SK-N-SH (cell line): ENCODE data around the gene ASCL2. TPM values are rescaled to one million over a fixed set of nuclear protein-coding genes. Genes with fewer than 3 reads are reported as not detected.

ENCODE experiments used
- CTCF ChIA-PET: fragments of 300-600, 350-600 bp; formaldehyde crosslinking; extraction: SDS; loops from one replicate; lab custom pipeline; 2021; lab: Yijun Ruan, JAX
- POLR2A ChIA-PET: fragments of 350-600 bp; sonication (Branson Sonifier 250); formaldehyde crosslinking; extraction: SDS; loops from one replicate; lab custom pipeline; 2020; ENCODE audit warnings: antibody characterized with exemption, inconsistent platforms; lab: Yijun Ruan, JAX
- DNase-seq: peaks from one replicate; pipeline ENCODE4 v3.0.0; 2012
- H2AFZ ChIP-seq: fragments of 200-600 bp; sonication (generic); 2 replicates; pipeline ENCODE4 v1.8.1; 2016; ENCODE audit warnings: antibody characterized with exemption, mild to moderate bottlenecking, low read depth
- H3F3A ChIP-seq: fragments of 200-600 bp; sonication (generic); replicated peaks from 2 replicates; pipeline ENCODE3; 2016; ENCODE audit warnings: antibody characterized with exemption, mild to moderate bottlenecking; ENCODE audit not compliant: insufficient read depth
- H3K27ac ChIP-seq, 2 experiments: fragments of 200-500 bp in 1 of 2; fragments of 200-600 bp in 1 of 2; sonication (Bioruptor generic) in 1 of 2; sonication (generic), shearing (Covaris generic) in 1 of 2; 2 replicates each; pipeline versions ENCODE4 v1.5.1 to v1.6.1; 2014 to 2016; ENCODE audit warnings: low read depth in 2 of 2, inconsistent platforms in 1 of 2, low read length in 1 of 2, mild to moderate bottlenecking in 1 of 2, mixed read lengths in 1 of 2
- H3K27me3 ChIP-seq: fragments of 200-600 bp; sonication (generic), shearing (Covaris generic); 2 replicates; pipeline ENCODE4 v1.6.1; 2016; ENCODE audit warnings: mixed run types; ENCODE audit not compliant: insufficient read depth
- H3K36me3 ChIP-seq, 2 experiments: fragments of 200-500 bp in 1 of 2; fragments of 200-600 bp in 1 of 2; sonication (Bioruptor generic) in 1 of 2; sonication (generic) in 1 of 2; replicated peaks in 1 of 2; 2 replicates each; pipeline versions ENCODE3 to v1.5.1; 2014 to 2016; ENCODE audit warnings: low read length in 1 of 2, mild to moderate bottlenecking in 1 of 2; ENCODE audit not compliant: insufficient read depth in 2 of 2, control insufficient read depth in 1 of 2
- H3K4me1 ChIP-seq, 2 experiments: fragments of 200-500 bp in 1 of 2; fragments of 200-600 bp in 1 of 2; sonication (Bioruptor generic) in 1 of 2; sonication (generic), shearing (Covaris generic) in 1 of 2; 2 replicates each; pipeline versions ENCODE4 v1.5.1 to v1.6.1; 2014 to 2016; ENCODE audit warnings: low read depth in 1 of 2, low read length in 1 of 2, mixed run types in 1 of 2; ENCODE audit not compliant: insufficient read depth in 2 of 2, control insufficient read depth in 1 of 2
- H3K4me2 ChIP-seq: fragments of 200-600 bp; sonication (generic), shearing (Covaris generic); 2 replicates; pipeline ENCODE4 v1.6.1; 2017; ENCODE audit warnings: mixed run types
- H3K4me3 ChIP-seq, 2 experiments: fragments of 200-500 bp in 1 of 2; fragments of 200-600 bp in 1 of 2; sonication (Bioruptor generic) in 1 of 2; sonication (generic), shearing (Covaris generic) in 1 of 2; 2 replicates each; pipeline versions ENCODE4 v1.5.1 to v1.8.1; 2014 to 2016; ENCODE audit warnings: low read depth in 2 of 2, inconsistent platforms in 1 of 2, low read length in 1 of 2, mild to moderate bottlenecking in 1 of 2, mixed read lengths in 1 of 2, moderate library complexity in 1 of 2
- H3K79me2 ChIP-seq: fragments of 200-600 bp; sonication (generic); 2 replicates; pipeline ENCODE4 v1.8.1; 2017; ENCODE audit warnings: mild to moderate bottlenecking; ENCODE audit not compliant: insufficient read depth
- H3K9ac ChIP-seq: fragments of 200-600 bp; sonication (generic); 2 replicates; pipeline ENCODE4 v1.6.1; 2017; ENCODE audit warnings: mixed run types
- H3K9me2 ChIP-seq: fragments of 200-600 bp; sonication (generic); 2 replicates; pipeline ENCODE4 v1.6.1; 2017; ENCODE audit warnings: mixed run types
- H3K9me3 ChIP-seq: fragments of 200-600 bp; sonication (generic); 2 replicates; pipeline ENCODE4 v1.6.1; 2017; ENCODE audit warnings: mixed run types, mild to moderate bottlenecking, moderate library complexity
- H4K20me1 ChIP-seq: fragments of 200-600 bp; sonication (generic); 2 replicates; pipeline ENCODE4 v1.6.1; 2017; ENCODE audit warnings: mild to moderate bottlenecking, mixed run types; ENCODE audit not compliant: insufficient read depth
- CHD2 ChIP-seq: fragments of 150-350 bp; IDR thresholded peaks from 2 replicates; pipeline ENCODE4 v1.6.1; 2018; ENCODE audit warnings: low read length; ENCODE audit not compliant: partially characterized antibody
- CTCF ChIP-seq: fragments of 200-600 bp; sonication (generic); IDR thresholded peaks from 2 replicates; pipeline ENCODE4 v1.6.1; 2017; ENCODE audit warnings: antibody characterized with exemption, mild to moderate bottlenecking, moderate library complexity
- ELF1 ChIP-seq: IDR thresholded peaks from 2 replicates; pipeline ENCODE4 v1.4.0; 2012
- EP300 ChIP-seq, 2 experiments: IDR thresholded peaks; 2 replicates each; pipeline versions ENCODE4 v1.4.0 to v1.6.1; 2012; ENCODE audit warnings: borderline replicate concordance in 1 of 2, low read depth in 1 of 2, low read length in 1 of 2
- FOSL2 ChIP-seq: IDR thresholded peaks from 2 replicates; pipeline ENCODE4 v1.4.0; 2012; ENCODE audit warnings: low read depth, mild to moderate bottlenecking, moderate library complexity, borderline replicate concordance
- FOXM1 ChIP-seq: IDR thresholded peaks from 2 replicates; pipeline ENCODE4 v1.4.0; 2012; ENCODE audit warnings: low read depth, mild to moderate bottlenecking
- GABPA ChIP-seq: IDR thresholded peaks from 2 replicates; pipeline ENCODE4 v1.4.0; 2012; ENCODE audit warnings: low read depth, mild to moderate bottlenecking
- GATA2 ChIP-seq: sonication (generic); formaldehyde crosslinking; IDR thresholded peaks from 2 replicates; pipeline ENCODE4 v1.5.0; 2020; ENCODE audit warnings: mild to moderate bottlenecking, missing genetic modification reagents
- MXI1 ChIP-seq: IDR thresholded peaks from 2 replicates; pipeline ENCODE4 v1.6.1; 2012; ENCODE audit warnings: mild to moderate bottlenecking, low read depth, low read length, improper control_type of control experiment
- NFIC ChIP-seq: IDR thresholded peaks from 2 replicates; pipeline ENCODE4 v1.4.0; 2012; ENCODE audit warnings: borderline replicate concordance
- POLR2AphosphoS5 ChIP-seq: IDR thresholded peaks from 2 replicates; pipeline ENCODE4 v1.6.1; 2012; ENCODE audit warnings: low read depth, low read length
- RAD21 ChIP-seq: IDR thresholded peaks from 2 replicates; pipeline ENCODE4 v1.6.1; 2012; ENCODE audit warnings: mild to moderate bottlenecking, low read length
- RCOR1 ChIP-seq: fragments of 150-350 bp; IDR thresholded peaks from 2 replicates; pipeline ENCODE4 v1.6.1; 2017; ENCODE audit warnings: antibody characterized with exemption, low read length
- RFX5 ChIP-seq: IDR thresholded peaks from 2 replicates; pipeline ENCODE4 v1.6.1; 2012; ENCODE audit warnings: mild to moderate bottlenecking, improper control_type of control experiment, low read length
- SIN3A ChIP-seq: IDR thresholded peaks from 2 replicates; pipeline ENCODE4 v1.6.1; 2012; ENCODE audit warnings: low read depth, mild to moderate bottlenecking, low read length, moderate library complexity, borderline replicate concordance
- TCF12 ChIP-seq: IDR thresholded peaks from 2 replicates; pipeline ENCODE4 v1.4.0; 2012
- WGBS: methylation state at CpG from one replicate; pipeline ENCODE4 v1.1.6; 2017; ENCODE audit warnings: low lambda C conversion rate; 5-methylcytosine and 5-hydroxymethylcytosine counted together
- polyA plus RNA-seq, 3 experiments: library from polyadenylated mRNA; depleted of rRNA; stranded (reverse); fragments of >200 nt; gene quantifications; 2 replicates each; pipeline ENCODE4 v1.2.3, GENCODE V29; 2012
- TF ChIP-seq, protein P1 (sequence below): IDR thresholded peaks from 2 replicates; pipeline ENCODE4 v1.4.0; 2012; ENCODE audit warnings: low read depth, borderline replicate concordance
- TF ChIP-seq, protein P2 (sequence below): IDR thresholded peaks from 2 replicates; pipeline ENCODE4; 2012
- TF ChIP-seq, protein P3 (sequence below): fragments of 150-350 bp; IDR thresholded peaks from 2 replicates; pipeline ENCODE4 v1.6.1; 2017; ENCODE audit warnings: antibody characterized with exemption, low read length, low read depth, borderline replicate concordance

The ASCL2 gene
- polyA plus RNA-seq, 1 of the 3 experiments (the other 2 are of a cell fraction) = not detected

- peak overlapping the region; percentile 82 to 87 for H3K27ac ChIP-seq
- H3K9me3 ChIP-seq = no peaks in the 10 kb centered on the region
- H3K27me3 ChIP-seq = no peaks in the 10 kb centered on the region
- ChIA-PET POLR2A (interaction anchor here (0.7 to 1.3 kb wide), 5 partner anchors 93 to 114 kb away, joined by 3 to 4 read pairs (median 4); partner anchors contain the start of gene TSSC4), CTCF (interaction anchor here (0.8 to 13.9 kb wide), 22 partner anchors 11 to 596 kb away, joined by 3 to 318 read pairs (median 6); partner anchors contain the start of genes CD81 and TSSC4)
- TF ChIP-seq, protein P1, sequence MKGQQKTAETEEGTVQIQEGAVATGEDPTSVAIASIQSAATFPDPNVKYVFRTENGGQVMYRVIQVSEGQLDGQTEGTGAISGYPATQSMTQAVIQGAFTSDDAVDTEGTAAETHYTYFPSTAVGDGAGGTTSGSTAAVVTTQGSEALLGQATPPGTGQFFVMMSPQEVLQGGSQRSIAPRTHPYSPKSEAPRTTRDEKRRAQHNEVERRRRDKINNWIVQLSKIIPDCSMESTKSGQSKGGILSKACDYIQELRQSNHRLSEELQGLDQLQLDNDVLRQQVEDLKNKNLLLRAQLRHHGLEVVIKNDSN = no peak
- TF ChIP-seq FOSL2 (no peak), RAD21 (no peak), NFIC (no peak), RCOR1 (no peak), ELF1 (no peak), SIN3A (no peak), CHD2 (no peak), GABPA (0 out of 2 replicates have a peak, but pooled peaks have one; percentile 25)
- no peaks in the 10 kb centered on the region for H4K20me1 ChIP-seq
- H3K9ac ChIP-seq = peak overlapping the region; percentile 69
- no peaks in the 10 kb centered on the region for H3K79me2 ChIP-seq
- H2AFZ ChIP-seq = peak overlapping the region; percentile 86
- no peak overlapping the region; a peak in 1 of 4 replicates for H3K4me3 ChIP-seq
- peak; percentile 35 for DNase-seq
- peak overlapping the region; percentile 72 for H3K4me2 ChIP-seq
- no peaks in the 10 kb centered on the region for H3K36me3 ChIP-seq
- H3K4me1 ChIP-seq = peaks cover 12 to 48% of the 10 kb centered on the region in 2 experiments; a peak in 3 of 4 replicates
- H3F3A ChIP-seq = peaks cover 4% of the 10 kb centered on the region
- WGBS = 58% methylated on average over 11 of the region's 12 CpGs
- no peaks in the 10 kb centered on the region for H3K9me2 ChIP-seq
These were observed 35.5 kb upstream of the ASCL2 start for GRCh38 chr11:2305788-2306451.

DNA sequence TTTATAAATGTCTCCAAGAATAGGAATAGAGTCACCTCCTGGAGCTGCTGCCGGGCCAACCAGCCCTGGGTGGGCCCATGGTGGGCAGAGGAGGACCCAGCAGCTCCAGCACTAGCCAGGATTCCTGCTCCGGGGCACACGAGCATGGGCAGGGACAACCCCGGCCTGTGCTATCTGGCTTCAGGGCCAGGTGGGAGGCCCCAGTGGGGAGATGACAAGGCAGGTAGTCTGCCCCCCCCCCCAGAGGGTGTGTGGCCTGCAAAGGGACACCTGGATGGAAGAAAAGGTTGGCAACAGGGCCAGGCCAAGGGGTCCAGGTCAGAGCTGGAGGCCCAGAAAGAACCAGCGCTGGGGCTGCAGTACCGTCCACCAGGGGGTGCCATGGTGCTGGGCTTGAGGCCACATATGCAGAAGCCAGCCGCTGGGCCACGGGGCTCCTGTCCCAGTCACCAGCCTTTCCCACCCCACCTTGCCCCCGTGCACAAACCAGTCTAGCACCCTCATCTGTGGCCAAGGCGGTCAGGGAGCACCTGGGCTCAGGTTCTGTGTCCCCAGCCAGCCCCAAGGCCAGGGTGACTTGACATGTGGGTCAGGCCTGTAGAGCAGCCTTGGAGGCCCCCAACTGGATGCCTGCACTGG, 34.9 kb upstream of the ASCL2 start:
- ChIA-PET POLR2A (interaction anchor here (0.9 to 1.2 kb wide), 6 partner anchors 93 to 119 kb away, joined by 3 to 4 read pairs (median 4); partner anchors contain the start of gene TSSC4), CTCF (interaction anchor here (0.6 to 13.9 kb wide), 42 partner anchors 8 to 846 kb away, joined by 3 to 318 read pairs (median 5); partner anchors contain the start of genes CD81, TH and TSSC4)
- Histone ChIP-seq H3K36me3 (no peaks in the 10 kb centered on the region), H3K27me3 (no peaks in the 10 kb centered on the region), H3K4me1 (peaks cover 12 to 48% of the 10 kb centered on the region in 2 experiments; a peak in 3 of 4 replicates), H3K4me3 (peak overlapping the region in 1 of 2 experiments; percentile 27; a peak in 1 of 4 replicates), H3K9me2 (no peaks in the 10 kb centered on the region), H3K79me2 (no peaks in the 10 kb centered on the region), H4K20me1 (no peaks in the 10 kb centered on the region), H3F3A (peaks cover 4% of the 10 kb centered on the region), H3K4me2 (peak overlapping the region; percentile 72; the same call in 1 of the 2 replicates), H3K27ac (peak overlapping the region; percentile 82 to 87; a peak in 3 of 4 replicates), H3K9ac (no peak overlapping the region), H3K9me3 (no peaks in the 10 kb centered on the region), H2AFZ (0 out of 2 replicates have a peak overlapping the region, but pooled peaks have one; percentile 68)
- peak; percentile 85 for DNase-seq
- WGBS = 0% methylated on average over 2 of the region's 10 CpGs
- no peak for TF ChIP-seq EP300 (IDR thresholded peaks at IDR 0.05; ENCODE audit: borderline replicate concordance in 1 of 2, low read depth in 1 of 2, low read length in 1 of 2)
- TF ChIP-seq, protein P2, sequence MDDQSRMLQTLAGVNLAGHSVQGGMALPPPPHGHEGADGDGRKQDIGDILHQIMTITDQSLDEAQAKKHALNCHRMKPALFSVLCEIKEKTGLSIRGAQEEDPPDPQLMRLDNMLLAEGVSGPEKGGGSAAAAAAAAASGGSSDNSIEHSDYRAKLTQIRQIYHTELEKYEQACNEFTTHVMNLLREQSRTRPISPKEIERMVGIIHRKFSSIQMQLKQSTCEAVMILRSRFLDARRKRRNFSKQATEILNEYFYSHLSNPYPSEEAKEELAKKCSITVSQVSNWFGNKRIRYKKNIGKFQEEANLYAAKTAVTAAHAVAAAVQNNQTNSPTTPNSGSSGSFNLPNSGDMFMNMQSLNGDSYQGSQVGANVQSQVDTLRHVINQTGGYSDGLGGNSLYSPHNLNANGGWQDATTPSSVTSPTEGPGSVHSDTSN = no peak
- no peak for TF ChIP-seq FOSL2
- TF ChIP-seq CTCF = peak; percentile 85
- no peak for TF ChIP-seq MXI1
- TF ChIP-seq RFX5 = no peak
- no peak for TF ChIP-seq FOXM1
- TF ChIP-seq RAD21 = peak; percentile 88
- peak; percentile 11 for TF ChIP-seq CHD2
- TF ChIP-seq GATA2 (CRISPR knock-in tag) = no peak
- no peak for TF ChIP-seq POLR2AphosphoS5
- TF ChIP-seq, protein P1 = no peak
- TF ChIP-seq, protein P3, sequence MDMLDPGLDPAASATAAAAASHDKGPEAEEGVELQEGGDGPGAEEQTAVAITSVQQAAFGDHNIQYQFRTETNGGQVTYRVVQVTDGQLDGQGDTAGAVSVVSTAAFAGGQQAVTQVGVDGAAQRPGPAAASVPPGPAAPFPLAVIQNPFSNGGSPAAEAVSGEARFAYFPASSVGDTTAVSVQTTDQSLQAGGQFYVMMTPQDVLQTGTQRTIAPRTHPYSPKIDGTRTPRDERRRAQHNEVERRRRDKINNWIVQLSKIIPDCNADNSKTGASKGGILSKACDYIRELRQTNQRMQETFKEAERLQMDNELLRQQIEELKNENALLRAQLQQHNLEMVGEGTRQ = no peak
- TF ChIP-seq TCF12 = 0 out of 2 replicates have a peak, but pooled peaks have one; percentile 11
